Thyroid gland (tissue), 4 donors: ENCODE data around the gene WWC1.

Source experiments
- CTCF ChIP-seq, 6 experiments: fragments of 200-600 bp in 3 of 6; fragments of 450-650 bp in 3 of 6; sonication (generic) in 3 of 6; IDR thresholded peaks; one replicate each; pipeline ENCODE4 v1.5.1; 2016 to 2019; ENCODE audit warnings: antibody characterized with exemption in 6 of 6, mild to moderate bottlenecking in 2 of 6, inconsistent platforms in 1 of 6, moderate library complexity in 1 of 6
- POLR2A ChIP-seq, 2 donors: fragments of 450-650 bp; IDR thresholded peaks; one replicate each; pipeline ENCODE4 v1.6.1; 2017; ENCODE audit warnings: antibody characterized with exemption in 2 of 2, mild to moderate bottlenecking in 2 of 2, moderate library complexity in 1 of 2

- no peak for TF ChIP-seq CTCF (IDR thresholded peaks at IDR 0.05)
- TF ChIP-seq POLR2A (IDR thresholded peaks at IDR 0.05): no peak
Observed at GRCh38 chr5:168423478-168423877, 132.0 kb downstream of the WWC1 start.
